NB4 (cell line): ENCODE data around the gene C3.

Experiments used
- DNase-seq: peaks from one replicate; pipeline ENCODE4 v3.0.0; 2010; ENCODE audit warnings: low read depth
- H3K4me3 ChIP-seq: one replicate; pipeline ENCODE4 v1.5.1; 2011; ENCODE audit warnings: mild to moderate bottlenecking, low read depth, low read length, moderate library complexity
- CTCF ChIP-seq: IDR thresholded peaks from one replicate; pipeline ENCODE4 v1.5.1; 2012; ENCODE audit warnings: low read depth, low read length
- MAX ChIP-seq: IDR thresholded peaks from 2 replicates; pipeline ENCODE4 v1.6.1; 2011; ENCODE audit warnings: low read depth, low read length
- MYC ChIP-seq: IDR thresholded peaks from 2 replicates; pipeline ENCODE4 v1.6.1; 2011; ENCODE audit warnings: low read depth, low read length
- POLR2A ChIP-seq: IDR thresholded peaks from 2 replicates; pipeline ENCODE4 v1.6.1; 2011; ENCODE audit warnings: mild to moderate bottlenecking; ENCODE audit not compliant: insufficient read length; ENCODE audit errors: extremely low read depth

The C3 gene

GRCh38 chr19:6740589-6741343, 20.3 kb upstream of the C3 start:
- TF ChIP-seq MYC (no peak), CTCF (no peak), POLR2A (no peak)
- peak; percentile 46 for DNase-seq
- H3K4me3 ChIP-seq = peak overlapping the region; percentile 51

GRCh38 chr19:6739883-6740588, 19.6 kb upstream of the C3 start:
- TF ChIP-seq MAX (0 out of 2 replicates have a peak, but pooled peaks have one; percentile 18), MYC (no peak), CTCF (no peak), POLR2A (no peak)
- H3K4me3 ChIP-seq = peak overlapping the region; percentile 51
- peak; percentile 37 for DNase-seq

GRCh38 chr19:6739390-6739882, 19.0 kb upstream of the C3 start, which contains the start of gene TRIP10:
TRIP10 (plus strand) TSS chr19:6739680; CDS start chr19:6739762, 82 bp downstream.
- peak; percentile 66 for DNase-seq
- TF ChIP-seq CTCF (no peak), POLR2A (no peak), MAX (no peak), MYC (no peak)
- peak within 1 kb of the TSS; percentile 51 for H3K4me3 ChIP-seq

GRCh38 chr19:6738787-6739389, 18.4 kb upstream of the C3 start:
- no peak for DNase-seq
- TF ChIP-seq POLR2A (no peak), MAX (no peak), CTCF (no peak), MYC (no peak)

GRCh38 chr19:6737873-6738786, 17.7 kb upstream of the C3 start:
- TF ChIP-seq MAX (no peak), MYC (0 out of 2 replicates have a peak, but pooled peaks have one; percentile 3), CTCF (peak; percentile 47), POLR2A (no peak)
- DNase-seq = peak; percentile 87
- peak overlapping the region; percentile 25 for H3K4me3 ChIP-seq

More at GRCh38 chr19:6738787-6739389, 18.4 kb upstream of the C3 start:
- no peak overlapping the region for H3K4me3 ChIP-seq
